ENCODE results near the gene CALR3. TPM values are rescaled to one million over a fixed set of nuclear protein-coding genes. Genes with fewer than 3 reads are reported as not detected.
A peak's percentile ranks its signal among the peaks of the same experiment; 100 is the strongest.
"Not testable (repeated sequence)": the region's sequence is repeated elsewhere in the genome, so short reads cannot be mapped to it uniquely, and the experiment has no call there.

Gene CALR3
- total RNA-seq, 1 experiment from 2014 or later, result not detected

DNA sequence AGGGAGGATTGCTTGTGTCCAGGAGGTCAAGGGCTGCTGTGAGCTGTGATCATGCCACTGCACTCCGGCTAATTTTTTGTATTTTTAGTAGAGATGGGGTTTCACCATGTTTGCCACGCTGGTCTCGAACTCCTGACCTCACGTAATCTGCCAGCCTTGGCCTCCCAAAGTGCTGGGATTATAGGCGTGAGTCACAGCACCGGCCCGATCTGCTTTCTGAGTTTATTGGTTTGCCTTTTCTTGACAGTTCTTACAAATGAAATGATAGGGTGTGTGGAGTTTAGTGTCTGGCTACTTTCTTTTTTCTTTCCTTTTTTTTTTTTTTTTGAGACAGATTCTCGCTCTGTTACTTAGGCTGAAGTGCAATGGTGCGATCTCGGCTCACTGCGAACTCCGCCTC lies 1.1 kb upstream of the CALR3 start:
- peak; percentile 15 for DNase-seq (ENCODE audit: low read depth)

DNA sequence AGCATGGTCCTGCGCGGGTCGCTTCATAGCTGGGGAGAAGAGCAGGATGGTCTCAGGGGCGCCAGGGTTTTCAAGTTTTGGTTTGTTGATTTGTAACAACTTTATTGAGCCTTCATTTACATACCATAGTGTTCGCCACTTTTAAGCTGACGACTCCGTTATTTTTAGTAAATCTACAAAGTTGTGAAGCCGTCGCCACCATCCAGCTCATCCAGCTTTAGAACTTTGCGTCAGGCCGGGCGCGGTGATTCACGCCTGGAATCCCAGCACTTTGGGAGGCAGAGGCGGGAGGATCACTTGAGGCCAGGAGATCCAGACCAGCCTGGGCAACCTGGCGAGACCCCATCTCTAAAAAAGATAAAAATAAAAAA lies 631 bp upstream of the CALR3 start:
- peak; percentile 59 for DNase-seq (ENCODE audit: low read depth)

DNA sequence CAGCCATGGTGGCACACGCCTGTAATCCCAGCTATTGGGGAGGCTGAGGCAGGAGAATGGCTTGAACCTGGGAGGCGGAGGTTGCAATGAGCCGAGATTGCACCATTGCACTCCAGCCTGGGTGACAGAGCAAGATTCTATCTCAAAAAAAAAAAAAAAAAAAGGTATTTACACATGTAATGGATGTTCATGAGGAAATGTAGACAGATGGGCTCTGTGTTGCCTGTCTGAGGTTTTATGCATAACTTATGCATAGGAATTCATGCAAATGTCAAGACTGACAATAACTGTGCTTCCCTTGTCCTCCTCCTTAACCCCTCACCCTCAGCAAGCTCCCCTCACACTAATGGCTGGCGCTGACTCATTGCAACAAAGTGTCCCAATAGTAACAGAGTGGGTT lies 9.5 kb downstream of the CALR3 start:
- peak; percentile 15 for DNase-seq (ENCODE audit: low read depth)

DNA sequence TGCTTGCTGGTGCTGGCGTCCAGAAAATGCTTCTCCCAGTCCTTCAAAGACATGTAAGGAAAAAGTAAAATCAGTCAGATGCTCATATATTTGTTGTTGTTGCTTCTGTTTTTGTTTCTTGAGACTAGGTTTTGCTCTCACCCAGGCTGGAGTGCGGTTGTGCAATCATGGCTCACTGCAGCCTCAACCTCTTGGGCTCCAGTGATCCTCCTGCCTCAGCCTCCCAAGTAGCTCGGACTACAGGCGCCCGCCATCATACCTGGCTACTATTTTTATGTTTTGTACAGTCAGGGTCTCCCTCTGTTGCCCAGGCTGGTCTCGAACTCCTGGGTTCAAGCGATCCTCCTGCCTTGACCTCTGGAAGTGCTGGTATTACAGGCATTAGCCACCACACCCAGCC lies 13.2 kb downstream of the CALR3 start:
- no peak for DNase-seq (ENCODE audit: low read depth)

DNA sequence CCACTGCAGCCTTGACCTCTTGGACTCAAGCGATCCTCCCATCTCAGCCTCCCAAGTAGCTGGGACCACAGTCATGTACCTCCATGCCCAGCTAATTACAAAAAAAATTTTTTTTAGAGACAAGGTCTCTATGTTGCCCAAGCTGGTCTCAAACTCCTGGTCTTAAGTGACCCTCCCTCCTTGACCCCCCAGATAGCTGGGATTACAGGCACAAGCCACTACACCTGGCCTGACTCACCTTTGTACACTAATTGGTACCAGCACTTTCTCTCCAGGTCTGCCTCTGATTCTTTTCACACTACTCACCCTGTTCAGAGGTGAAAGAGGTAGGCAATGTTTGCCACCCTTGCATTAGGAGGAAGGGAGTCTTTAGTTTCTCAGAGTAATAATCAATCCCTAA lies 18.7 kb downstream of the CALR3 start:
- no peak for DNase-seq (ENCODE audit: low read depth)

DNA sequence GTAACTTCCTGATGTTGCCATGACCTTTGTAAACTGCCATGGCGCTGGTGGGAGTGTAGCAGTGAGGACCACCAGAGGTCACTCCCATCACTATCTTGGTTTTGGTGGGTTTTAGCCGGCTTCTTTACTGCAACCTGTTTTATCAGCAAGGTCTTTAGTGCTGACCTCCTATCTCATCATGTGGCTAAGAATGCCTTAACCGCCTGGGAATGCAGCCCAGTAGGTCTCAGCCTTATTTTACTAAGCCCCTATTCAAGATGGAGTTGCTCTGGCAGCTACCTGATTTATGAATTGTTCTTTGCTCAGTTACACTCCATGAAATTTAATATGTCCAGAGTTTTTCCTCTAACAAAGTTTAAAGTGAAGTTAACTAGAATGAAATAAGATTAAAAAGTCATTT lies 19.6 kb downstream of the CALR3 start:
- no peak for DNase-seq (ENCODE audit: low read depth)

DNA sequence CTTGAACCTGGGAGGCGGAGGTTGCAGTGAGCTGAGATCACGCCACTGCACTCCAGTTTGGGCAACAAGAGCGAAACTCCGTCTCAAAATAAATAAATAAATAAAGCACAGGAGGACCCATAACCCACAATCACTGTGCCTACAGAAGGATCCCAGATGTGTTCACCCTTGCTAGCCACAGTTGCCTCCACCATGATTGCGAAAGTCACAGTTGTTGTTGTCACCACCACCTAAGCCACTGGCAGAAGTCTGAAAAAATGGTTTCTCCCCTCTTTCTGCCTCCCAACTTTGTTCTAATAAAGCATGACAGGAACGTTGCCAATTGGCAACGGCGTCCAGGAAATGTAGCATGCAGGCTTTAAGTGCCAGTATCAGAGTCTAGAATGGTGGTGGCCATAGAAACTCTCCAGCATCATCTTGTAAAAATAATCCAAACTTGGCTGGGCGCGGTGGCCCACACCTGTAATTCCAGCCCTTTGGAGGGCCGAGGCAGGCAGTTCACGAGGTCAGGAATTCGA lies 22.0 kb downstream of the CALR3 start:
- no peak for DNase-seq (ENCODE audit: low read depth)

DNA sequence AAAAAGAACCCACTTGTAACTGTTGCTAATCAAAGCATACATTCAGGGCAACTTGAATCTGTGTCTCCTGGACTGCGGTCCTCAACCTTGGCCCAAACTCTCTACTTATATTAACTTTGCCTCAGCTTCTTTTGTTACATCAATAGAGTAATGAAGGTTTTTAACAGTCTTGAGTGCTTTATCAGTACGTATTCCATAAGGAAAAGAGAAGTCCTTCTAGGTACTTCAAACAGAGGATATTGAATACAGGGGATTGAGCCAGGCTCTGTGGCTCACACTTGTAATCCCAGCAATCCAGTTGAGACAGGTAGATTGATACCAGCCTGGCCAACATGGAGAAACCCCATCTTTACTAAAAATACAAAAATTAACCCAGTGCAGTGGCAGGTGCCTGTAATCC lies 23.0 kb downstream of the CALR3 start:
- no peak for DNase-seq (ENCODE audit: low read depth)

DNA sequence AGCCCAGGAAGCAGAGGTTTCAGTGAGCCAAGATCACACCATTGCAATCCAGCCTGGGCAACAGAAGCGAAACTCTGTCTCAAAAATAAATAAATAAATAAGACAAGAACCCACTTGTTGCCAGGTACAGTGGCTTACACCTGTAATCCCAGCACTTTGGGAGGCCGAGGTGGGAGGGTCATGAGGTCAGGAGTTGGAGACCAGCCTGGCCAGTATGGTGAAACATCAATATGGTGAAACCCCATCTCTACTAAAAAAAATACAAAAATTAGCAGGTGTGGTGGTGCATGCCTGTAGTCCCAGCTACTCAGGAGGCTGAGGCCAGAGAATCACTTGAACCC lies 23.4 kb downstream of the CALR3 start:
- DNase-seq (ENCODE audit: low read depth), result not testable (repeated sequence)

DNA sequence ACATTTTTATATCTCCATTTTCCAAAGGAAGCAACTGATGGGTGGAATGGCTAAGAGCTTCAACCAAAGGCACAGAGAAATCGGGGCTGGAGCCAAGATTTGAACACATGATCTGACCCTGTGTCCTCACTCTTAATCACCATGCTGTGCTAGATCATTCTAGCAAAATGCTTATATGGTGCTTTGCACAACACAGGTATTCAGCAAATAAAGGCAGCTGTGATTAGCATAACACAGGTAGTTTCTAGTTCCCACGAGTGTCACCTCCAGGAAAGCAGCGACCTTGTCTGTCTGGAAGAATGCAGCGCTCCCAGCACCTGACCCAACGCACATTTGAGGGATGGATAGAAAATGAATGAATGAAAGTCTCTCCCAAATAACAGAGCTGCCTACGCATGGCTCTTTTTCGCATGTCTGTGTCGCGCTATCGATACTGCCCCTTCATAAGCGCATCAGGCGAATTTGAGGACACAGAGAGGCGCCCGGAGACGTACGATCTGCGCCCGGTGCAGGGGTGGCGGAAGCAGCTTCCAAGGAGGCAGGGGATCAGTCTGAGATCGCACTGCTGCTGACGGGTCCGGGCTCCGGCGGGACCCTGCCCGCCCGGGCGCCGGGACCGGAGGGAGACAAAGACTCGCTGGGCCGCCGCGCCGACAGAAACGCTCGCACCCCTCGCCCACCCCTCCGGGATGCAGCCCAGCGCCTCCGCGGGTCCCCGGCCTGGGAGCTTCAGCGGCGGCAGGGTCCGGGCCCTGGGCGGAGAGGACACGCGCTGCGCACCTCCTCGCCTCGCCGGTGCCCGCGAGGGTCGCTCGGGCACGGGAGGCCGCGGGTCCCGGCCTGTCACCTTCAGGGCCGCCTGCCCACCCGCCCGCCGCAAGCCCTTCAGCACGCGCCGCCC lies 24.8 kb downstream of the CALR3 start:
- DNase-seq (ENCODE audit: low read depth), result peak; percentile 16

DNA sequence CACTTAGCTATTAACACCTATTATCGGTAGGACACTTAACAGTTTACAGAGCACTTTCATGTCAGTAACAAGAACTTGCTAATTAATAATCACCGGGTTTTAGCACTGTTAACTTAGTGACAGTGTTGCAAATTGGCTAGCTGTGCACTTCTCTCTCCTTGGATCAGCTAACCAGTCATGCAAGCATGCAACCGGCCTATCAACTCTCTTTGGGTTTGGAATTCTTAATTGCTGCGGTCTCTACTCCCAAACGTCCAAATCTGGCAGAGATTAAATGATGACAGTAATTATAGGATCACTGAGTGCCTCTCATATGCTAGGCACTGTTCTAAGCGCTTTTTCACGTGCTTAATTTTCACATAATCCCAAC lies 25.4 kb downstream of the CALR3 start:
- peak; percentile 13 for DNase-seq (ENCODE audit: low read depth)

DNA sequence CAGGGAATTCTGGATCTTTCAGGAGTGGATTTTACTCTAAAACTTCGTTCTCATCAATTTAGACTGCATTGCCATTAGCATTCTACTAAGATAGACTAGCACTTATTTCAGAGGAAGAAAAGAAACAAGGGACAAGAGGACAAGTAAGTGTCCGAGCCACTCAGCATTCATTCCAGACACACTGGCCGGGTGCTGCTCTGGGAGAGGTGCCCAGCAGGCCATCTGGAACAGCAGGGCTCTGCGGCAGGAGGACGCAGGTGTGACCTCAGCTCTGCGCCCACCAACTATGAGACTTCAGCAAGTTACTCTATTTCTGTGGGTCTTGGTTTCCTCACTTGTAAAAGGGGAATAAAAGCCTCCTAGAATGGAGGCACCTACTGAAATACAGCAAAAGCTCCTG lies 28.4 kb downstream of the CALR3 start:
- no peak for DNase-seq (ENCODE audit: low read depth)

DNA sequence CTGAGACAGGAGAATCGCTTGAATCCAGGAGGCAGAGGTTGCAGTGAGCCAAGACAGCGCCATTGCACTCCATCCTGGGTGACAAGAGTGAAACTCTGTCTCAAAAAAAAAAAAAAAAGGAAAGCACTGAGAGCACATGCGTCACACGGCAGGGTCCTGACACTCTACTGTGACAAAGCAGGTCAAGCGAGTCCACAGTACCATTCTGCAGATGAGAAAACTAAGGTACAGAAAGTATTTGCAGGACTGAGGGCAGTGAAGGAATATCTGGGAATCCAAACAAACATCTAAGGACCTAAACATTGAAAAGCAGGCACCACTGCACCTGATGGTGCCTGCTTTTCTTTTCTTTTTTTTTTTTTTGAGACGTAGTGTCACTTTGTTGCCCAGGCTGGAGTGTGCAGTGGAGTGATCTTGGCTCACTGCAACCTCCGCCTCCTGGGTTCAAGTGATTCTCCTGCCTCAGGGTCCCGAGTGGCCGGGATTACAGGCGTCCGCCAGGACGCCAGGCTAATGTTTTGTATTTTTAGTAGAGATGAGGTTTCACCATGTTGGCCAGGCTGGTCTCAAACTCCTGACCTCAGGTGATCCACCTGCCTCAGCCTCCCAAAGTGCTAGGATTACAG lies 29.1 kb downstream of the CALR3 start:
- DNase-seq (ENCODE audit: low read depth), result not testable (repeated sequence)

DNA sequence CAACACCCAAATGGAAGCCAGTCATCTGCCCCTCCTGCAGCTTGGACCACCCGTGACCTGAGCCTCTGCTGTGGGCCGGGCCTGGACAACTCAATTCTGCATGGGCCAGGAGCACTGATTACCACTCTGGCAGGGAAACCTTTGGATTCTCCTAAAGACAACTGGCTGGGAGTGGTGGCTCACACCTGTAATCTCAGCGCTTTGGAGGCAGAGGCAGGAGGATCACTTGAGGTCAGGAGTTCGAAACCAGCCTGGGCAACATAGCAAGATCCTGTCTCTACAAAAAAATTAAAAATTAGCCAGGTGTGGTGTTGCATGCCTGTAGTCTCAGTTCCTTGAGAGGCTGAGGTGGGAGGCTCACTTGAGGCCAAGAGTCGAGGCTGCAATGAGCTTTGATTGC lies 30.7 kb downstream of the CALR3 start:
- no peak for DNase-seq (ENCODE audit: low read depth)

DNA sequence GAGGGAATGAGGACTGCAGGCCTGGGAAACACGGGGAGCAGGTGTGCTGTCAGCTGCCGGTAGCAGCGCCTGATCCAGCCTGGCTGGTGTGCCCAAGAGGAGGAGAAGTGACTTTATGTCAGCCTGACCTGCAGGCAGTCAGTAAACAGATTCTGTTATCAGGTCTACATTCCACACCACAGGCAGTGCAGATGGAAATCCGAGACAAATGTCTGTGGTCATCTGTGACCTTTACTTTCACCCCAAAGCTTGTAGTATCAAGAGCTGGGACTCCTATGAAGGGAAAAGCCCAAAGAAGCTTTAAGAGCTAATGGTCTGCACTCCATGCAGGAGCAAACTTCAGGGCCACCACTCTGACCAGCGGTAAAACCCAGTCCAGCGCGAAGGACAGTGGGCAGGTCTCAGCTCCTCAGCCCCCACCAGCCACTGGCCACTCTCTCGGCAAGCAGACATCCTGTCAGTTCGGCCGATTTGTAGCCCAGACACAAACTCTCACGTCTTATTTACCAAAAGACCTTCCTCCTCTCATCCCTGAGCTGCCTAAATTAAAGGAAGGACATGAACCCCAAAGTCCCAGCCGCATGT lies 31.9 kb downstream of the CALR3 start:
- DNase-seq (ENCODE audit: low read depth), result peak; percentile 40

DNA sequence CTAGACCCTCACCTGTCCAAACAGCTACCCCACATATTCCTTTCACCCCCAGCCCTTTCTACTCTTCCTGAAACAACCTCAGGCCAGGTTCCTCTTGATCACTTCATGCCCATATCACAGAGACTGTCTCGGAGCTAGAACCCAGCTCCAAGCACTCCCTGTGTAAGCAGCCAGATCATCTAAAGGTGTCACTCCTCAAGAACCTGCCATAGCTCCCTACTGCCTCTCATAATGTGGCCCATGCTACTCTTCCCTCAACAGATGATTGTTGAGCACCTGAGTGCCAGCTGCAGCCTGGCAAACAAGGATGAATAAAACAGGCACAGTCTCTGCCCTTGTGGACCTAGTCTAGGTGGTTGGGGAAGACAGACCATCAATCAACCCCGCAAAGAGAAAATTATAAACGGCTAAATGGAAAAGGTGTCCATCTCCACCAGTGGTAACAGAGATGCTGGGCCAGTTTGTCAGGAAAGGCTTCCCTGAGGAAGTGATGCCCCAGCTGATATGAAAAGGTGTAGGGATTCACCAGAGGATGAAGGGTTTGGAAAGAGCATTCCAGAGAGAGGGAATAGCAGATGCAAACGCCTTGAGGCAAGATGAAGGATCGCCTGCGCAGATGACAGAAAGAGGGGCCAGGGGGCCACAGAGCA lies 32.5 kb downstream of the CALR3 start:
- DNase-seq (ENCODE audit: low read depth), result no peak

DNA sequence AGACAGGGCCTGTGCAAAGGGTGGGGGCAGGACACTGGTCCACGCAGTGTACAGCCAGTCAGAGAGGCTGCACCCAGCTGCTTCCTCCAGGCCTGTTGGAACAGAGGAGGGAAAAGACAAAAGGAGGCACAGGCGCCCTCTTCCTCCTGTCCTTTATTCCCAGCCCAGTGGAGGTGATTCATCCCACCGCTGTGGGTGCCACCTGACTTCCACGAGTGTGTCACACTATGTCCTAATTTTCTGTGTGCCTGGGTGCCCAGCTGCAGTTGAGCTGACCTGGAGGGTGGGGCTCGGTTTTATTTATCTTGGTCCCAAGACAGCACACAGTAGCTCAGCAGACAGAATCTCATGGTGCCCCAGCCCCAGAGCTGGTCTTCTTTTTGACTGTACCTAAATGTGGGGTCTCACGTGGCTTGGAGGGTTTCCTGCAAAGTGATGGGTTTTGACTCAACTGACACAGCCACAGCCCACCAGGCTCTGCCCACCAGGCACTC lies 33.2 kb downstream of the CALR3 start:
- peak; percentile 36 for DNase-seq (ENCODE audit: low read depth)

DNA sequence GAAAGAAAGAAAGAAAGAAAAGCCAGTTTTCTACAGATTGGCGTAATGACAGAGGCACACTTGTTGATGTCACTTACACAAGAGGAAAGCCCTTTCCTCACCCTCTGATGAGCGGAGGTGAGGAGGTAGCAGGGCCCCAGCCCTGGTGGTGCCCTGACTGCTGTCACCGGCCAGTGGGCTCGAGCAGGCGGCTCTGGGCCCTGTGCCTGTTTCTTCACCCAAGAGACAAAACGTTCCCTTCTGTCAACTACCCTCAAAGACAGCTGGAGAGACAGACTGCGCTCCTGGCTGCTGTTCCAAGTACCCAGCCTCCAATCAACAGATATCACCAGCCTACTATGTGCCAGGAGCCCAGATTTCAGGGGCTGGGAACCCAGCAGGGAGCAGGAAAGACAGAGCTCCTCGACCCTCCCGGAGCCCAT lies 34.3 kb downstream of the CALR3 start:
- DNase-seq (ENCODE audit: low read depth), result no peak

DNA sequence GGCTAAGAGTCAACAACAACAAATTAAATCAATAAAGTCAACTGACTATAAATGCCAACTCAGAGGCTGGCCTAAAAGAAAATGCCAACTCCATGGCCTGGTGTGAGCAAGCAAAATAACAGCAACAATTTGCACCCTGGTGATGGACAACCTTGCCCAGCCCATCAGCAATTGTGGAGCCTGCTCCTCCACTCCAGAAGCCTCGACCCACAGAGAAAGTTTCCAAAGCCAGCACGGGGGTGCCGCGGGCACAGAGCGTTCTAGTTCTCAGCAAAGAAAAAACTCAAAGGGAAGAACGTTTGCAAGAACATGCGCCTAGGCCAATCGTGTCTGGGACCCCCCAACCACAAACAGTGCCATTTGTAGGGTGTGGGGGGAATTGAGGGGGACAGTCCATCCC lies 35.5 kb downstream of the CALR3 start:
- DNase-seq (ENCODE audit: low read depth), result no peak

DNA sequence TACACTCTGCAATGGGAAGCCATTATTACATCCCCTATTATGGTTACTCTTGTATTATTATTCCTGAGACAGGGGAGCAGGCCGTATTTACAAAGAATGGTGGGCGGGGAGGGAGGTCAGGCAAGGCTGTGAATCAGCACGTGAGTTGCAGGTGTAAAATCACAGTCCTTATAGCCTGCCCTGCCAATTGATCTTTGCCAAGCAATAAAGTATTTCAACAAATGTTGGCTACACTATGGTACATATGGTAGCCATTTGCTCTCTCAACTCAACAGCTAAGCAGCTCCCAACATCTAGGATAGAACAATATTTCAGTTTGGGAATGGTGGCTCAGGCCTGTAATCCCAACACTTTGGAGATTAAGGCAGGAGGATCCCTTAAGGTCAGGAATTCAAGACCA lies 36.3 kb downstream of the CALR3 start:
- no peak for DNase-seq (ENCODE audit: low read depth)

DNA sequence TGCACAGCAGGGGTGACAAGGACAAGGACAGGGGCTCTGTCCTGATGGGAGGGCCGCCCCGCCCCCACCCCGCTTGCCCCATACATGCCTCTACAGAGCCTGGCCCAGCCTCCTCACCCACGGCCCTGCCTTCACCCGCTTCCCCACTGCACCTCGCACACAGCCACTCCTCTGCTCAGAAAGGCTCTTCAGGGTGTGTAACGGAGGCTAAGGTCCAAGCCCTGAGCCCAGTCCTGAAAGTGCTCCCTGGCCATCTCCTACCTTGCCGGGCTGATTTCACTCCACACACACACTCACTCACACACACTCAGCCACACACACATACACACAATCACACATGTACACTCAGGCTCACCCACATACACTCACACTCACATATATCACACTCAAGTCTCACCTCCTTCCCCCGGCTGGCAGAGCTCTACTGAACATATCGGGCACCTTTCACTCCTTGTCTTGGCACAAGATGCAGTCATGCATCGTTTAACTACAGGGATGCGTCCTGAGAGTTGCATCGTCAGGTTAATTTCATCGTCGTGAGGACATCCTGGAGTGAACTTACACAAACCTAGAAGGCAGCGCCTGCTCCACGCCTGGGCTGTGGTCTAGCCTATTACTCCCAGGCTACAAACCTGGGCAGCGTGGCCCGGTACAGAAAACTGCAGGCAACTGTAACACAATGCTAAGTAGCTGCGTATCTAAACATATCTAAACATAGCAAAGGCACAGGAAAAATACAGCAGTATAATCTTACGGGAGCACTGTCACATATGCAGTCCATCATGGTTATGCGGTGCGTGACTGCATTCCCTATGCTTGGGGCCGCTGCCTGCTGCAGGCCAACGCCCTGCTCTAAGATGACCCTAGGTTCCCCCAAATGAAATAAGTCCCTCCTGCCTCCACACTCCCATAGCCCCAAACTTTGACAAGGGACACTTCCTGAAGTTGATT lies 37.3 kb downstream of the CALR3 start:
- no peak for DNase-seq (ENCODE audit: low read depth)

Data from RPMI7951 (cell line).